Measurements from ENCODE around the gene MAP3K10. TPM values are rescaled to one million over a fixed set of nuclear protein-coding genes. Genes with fewer than 3 reads are reported as not detected.

MAP3K10 gene
- total and polyA plus RNA-seq, 3 experiments from 2014 or later, result 1.3 to 15.4 (median 13.9) TPM

GRCh38 chr19:40228863-40229262, 37.6 kb downstream of the MAP3K10 start:
- Histone ChIP-seq H3K36me3 (ENCODE audit: insufficient read depth, low read length) (no peaks in the 10 kb centered on the region), H3K4me3 (ENCODE audit: low read length) (no peak overlapping the region), H3K27ac (ENCODE audit: low read depth, low read length) (no peak overlapping the region), H3K27me3 (ENCODE audit: insufficient read depth, low read length, poor library complexity, severe bottlenecking) (peaks cover 18% of the 10 kb centered on the region), H3K9me3 (ENCODE audit: low read length) (no peaks in the 10 kb centered on the region), H3K4me1 (ENCODE audit: insufficient read depth, low read length) (peaks cover 16% of the 10 kb centered on the region)
- POLR2A ChIA-PET, result interaction anchor here (0.6 kb wide), 1 partner anchor 106 kb away, joined by 6 read pairs; no protein-coding TSS in a partner anchor
- H3K4me1 Mint-ChIP-seq, result peaks cover 9 to 17% (median 14%) of the 10 kb centered on the region in 3 donors
- DNase-seq, result no peak
- H3K27ac Mint-ChIP-seq, result peak overlapping the region in 1 of 8 donors; percentile 19
- no peak overlapping the region for H3K4me3 Mint-ChIP-seq
- peaks cover 2 to 6% (median 5%) of the 10 kb centered on the region in 3 donors for H3K36me3 Mint-ChIP-seq
- CTCF ChIA-PET, result no interaction called here
- peaks cover 0 to 8% (median 0%) of the 10 kb centered on the region in 5 donors for H3K9me3 Mint-ChIP-seq
- peaks cover 19 to 26% of the 10 kb centered on the region in 2 donors for H3K27me3 Mint-ChIP-seq

DNA sequence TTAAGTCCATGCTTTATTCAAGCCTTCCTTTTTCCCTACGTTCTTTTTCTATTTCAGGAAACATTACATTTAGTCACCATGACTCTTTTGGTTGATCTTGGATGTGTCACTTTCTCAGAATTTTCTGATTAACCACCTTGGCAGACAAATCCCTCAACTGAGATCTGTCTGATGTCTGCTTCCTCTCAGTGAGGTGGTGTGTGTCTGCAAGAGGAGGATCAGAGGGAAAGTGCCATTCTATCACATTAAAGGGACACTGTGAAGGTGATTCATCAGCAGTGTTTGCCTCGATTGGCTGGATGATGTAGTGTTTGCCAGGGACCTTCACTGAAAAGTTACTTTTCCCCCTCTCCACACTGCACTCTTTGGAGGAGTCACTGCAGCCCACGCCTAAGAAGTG, 38.3 kb downstream of the MAP3K10 start:
- Histone ChIP-seq H3K4me3 (ENCODE audit: low read length) (no peak overlapping the region), H3K36me3 (ENCODE audit: insufficient read depth, low read length) (no peaks in the 10 kb centered on the region), H3K27me3 (ENCODE audit: insufficient read depth, low read length, poor library complexity, severe bottlenecking) (peaks cover 12% of the 10 kb centered on the region), H3K27ac (ENCODE audit: low read depth, low read length) (no peak overlapping the region), H3K4me1 (ENCODE audit: insufficient read depth, low read length) (peaks cover 16% of the 10 kb centered on the region), H3K9me3 (ENCODE audit: low read length) (no peaks in the 10 kb centered on the region)
- no peak overlapping the region for H3K27ac Mint-ChIP-seq
- POLR2A ChIA-PET, result no interaction called here
- no peak for DNase-seq
- H3K4me3 Mint-ChIP-seq, result no peak overlapping the region
- peaks cover 5 to 13% (median 6%) of the 10 kb centered on the region in 3 donors for H3K36me3 Mint-ChIP-seq
- peaks cover 9 to 17% (median 14%) of the 10 kb centered on the region in 3 donors for H3K4me1 Mint-ChIP-seq
- H3K9me3 Mint-ChIP-seq, result peaks cover 0 to 8% (median 0%) of the 10 kb centered on the region in 5 donors
- CTCF ChIA-PET, result no interaction called here
- H3K27me3 Mint-ChIP-seq, result peaks cover 19 to 20% of the 10 kb centered on the region in 2 donors

DNA sequence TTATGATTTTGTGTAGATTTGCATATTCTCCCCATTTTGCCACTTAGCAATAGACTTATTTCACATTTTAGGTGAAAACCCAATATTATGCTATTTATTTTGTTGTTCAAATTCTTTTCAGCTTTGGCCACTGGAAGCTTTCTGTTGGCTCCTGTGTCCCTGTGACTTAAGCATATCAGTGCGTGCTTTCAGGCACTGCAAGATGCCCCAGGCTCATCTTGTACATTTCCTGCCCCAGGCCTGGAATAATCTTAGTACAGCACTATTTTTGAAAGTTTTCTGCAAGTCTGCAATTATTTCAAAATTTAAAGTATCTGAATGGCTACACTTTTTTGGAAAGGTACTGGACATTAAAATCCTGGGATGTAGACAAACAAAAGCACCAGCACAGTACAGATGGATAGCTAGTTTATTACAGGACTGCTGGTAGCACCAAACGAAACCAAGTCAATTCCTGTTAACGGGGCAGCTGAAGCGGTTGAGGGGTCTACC, 38.7 kb downstream of the MAP3K10 start:
- Mint-ChIP-seq H3K36me3 (peaks cover 5 to 18% (median 6%) of the 10 kb centered on the region in 3 donors), H3K9me3 (peaks cover 0 to 6% (median 0%) of the 10 kb centered on the region in 5 donors), H3K4me3 (no peak overlapping the region), H3K4me1 (peaks cover 9 to 17% (median 14%) of the 10 kb centered on the region in 3 donors), H3K27me3 (peaks cover 14 to 16% of the 10 kb centered on the region in 2 donors), H3K27ac (peak overlapping the region in 1 of 8 donors; percentile 28)
- no peak overlapping the region for H3K27ac ChIP-seq (ENCODE audit: low read depth, low read length)
- no peaks in the 10 kb centered on the region for H3K36me3 ChIP-seq (ENCODE audit: insufficient read depth, low read length)
- POLR2A ChIA-PET, result no interaction called here
- H3K4me1 ChIP-seq (ENCODE audit: insufficient read depth, low read length), result peaks cover 16% of the 10 kb centered on the region
- no peak for DNase-seq
- no peak overlapping the region for H3K4me3 ChIP-seq (ENCODE audit: low read length)
- CTCF ChIA-PET, result no interaction called here
- H3K9me3 ChIP-seq (ENCODE audit: low read length), result no peaks in the 10 kb centered on the region
- H3K27me3 ChIP-seq (ENCODE audit: insufficient read depth, low read length, poor library complexity, severe bottlenecking), result peaks cover 8% of the 10 kb centered on the region

DNA sequence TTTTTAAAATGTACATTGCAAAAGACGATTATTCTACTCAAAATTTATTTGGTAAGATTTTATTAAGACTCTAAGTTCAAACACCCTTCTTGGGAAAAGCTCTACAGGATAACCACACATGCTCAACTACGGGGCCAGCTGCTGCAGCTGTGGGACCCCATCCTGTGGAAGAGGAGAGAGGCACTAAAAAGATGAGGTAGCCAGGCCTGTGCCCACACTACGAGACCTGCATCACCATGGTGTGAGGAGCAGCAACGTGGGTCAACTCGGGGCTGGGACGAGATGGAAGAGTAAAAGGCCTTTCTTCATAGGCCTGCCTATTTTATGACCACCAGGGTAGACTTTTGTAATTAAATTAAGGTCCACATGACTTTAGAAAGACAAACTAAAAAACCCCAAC, 39.8 kb downstream of the MAP3K10 start:
- ChIA-PET POLR2A (no interaction called here), CTCF (interaction anchor here (1.3 kb wide), 1 partner anchor 91 kb away, joined by 3 read pairs; no protein-coding TSS in a partner anchor)
- H3K9me3 Mint-ChIP-seq, result no peaks in the 10 kb centered on the region
- peaks cover 4 to 5% of the 10 kb centered on the region in 2 donors for H3K27me3 Mint-ChIP-seq
- no peaks in the 10 kb centered on the region for H3K9me3 ChIP-seq (ENCODE audit: low read length)
- H3K27ac Mint-ChIP-seq, result no peak overlapping the region
- H3K4me1 Mint-ChIP-seq, result peaks cover 2 to 7% (median 6%) of the 10 kb centered on the region in 3 donors
- H3K4me3 Mint-ChIP-seq, result no peak overlapping the region
- DNase-seq, result no peak
- peaks cover 0 to 28% (median 6%) of the 10 kb centered on the region in 3 donors for H3K36me3 Mint-ChIP-seq
- H3K27me3 ChIP-seq (ENCODE audit: insufficient read depth, low read length, poor library complexity, severe bottlenecking), result no peaks in the 10 kb centered on the region
- H3K27ac ChIP-seq (ENCODE audit: low read depth, low read length), result no peak overlapping the region
- no peaks in the 10 kb centered on the region for H3K36me3 ChIP-seq (ENCODE audit: insufficient read depth, low read length)
- H3K4me3 ChIP-seq (ENCODE audit: low read length), result no peak overlapping the region
- H3K4me1 ChIP-seq (ENCODE audit: insufficient read depth, low read length), result peaks cover 8% of the 10 kb centered on the region

- H3K9me3 Mint-ChIP-seq, result no peaks in the 10 kb centered on the region
- DNase-seq, result no peak
- H3K36me3 Mint-ChIP-seq, result peaks cover 3 to 35% (median 6%) of the 10 kb centered on the region in 3 donors
- ChIA-PET POLR2A (no interaction called here), CTCF (interaction anchor here (1.3 kb wide), 1 partner anchor 92 kb away, joined by 3 read pairs; no protein-coding TSS in a partner anchor)
- Histone ChIP-seq H3K4me1 (ENCODE audit: insufficient read depth, low read length) (peaks cover 1% of the 10 kb centered on the region), H3K9me3 (ENCODE audit: low read length) (no peaks in the 10 kb centered on the region), H3K4me3 (ENCODE audit: low read length) (no peak overlapping the region), H3K36me3 (ENCODE audit: insufficient read depth, low read length) (no peaks in the 10 kb centered on the region), H3K27ac (ENCODE audit: low read depth, low read length) (peak overlapping the region; percentile 24), H3K27me3 (ENCODE audit: insufficient read depth, low read length, poor library complexity, severe bottlenecking) (no peaks in the 10 kb centered on the region)
- H3K4me3 Mint-ChIP-seq, result no peak overlapping the region
- peaks cover 1 to 6% (median 2%) of the 10 kb centered on the region in 3 donors for H3K4me1 Mint-ChIP-seq
- H3K27ac Mint-ChIP-seq, result peak overlapping the region in 1 of 8 donors; percentile 65
- H3K27me3 Mint-ChIP-seq, result peaks cover under 1 to 1% of the 10 kb centered on the region in 2 donors
Measured at GRCh38 chr19:40231544-40232424, 40.6 kb downstream of the MAP3K10 start.

GRCh38 chr19:40232479-40232878, 41.3 kb downstream of the MAP3K10 start:
- peak overlapping the region; percentile 24 for H3K27ac ChIP-seq (ENCODE audit: low read depth, low read length)
- no peaks in the 10 kb centered on the region for H3K4me1 ChIP-seq (ENCODE audit: insufficient read depth, low read length)
- Mint-ChIP-seq H3K27me3 (no peaks in the 10 kb centered on the region), H3K9me3 (no peaks in the 10 kb centered on the region), H3K36me3 (peaks cover 6 to 41% (median 9%) of the 10 kb centered on the region in 3 donors), H3K4me3 (no peak overlapping the region), H3K4me1 (peaks cover 0 to 6% (median 3%) of the 10 kb centered on the region in 3 donors), H3K27ac (no peak overlapping the region)
- CTCF ChIA-PET, result interaction anchor here (1.3 kb wide), 1 partner anchor 92 kb away, joined by 3 read pairs; no protein-coding TSS in a partner anchor
- POLR2A ChIA-PET, result no interaction called here
- no peak for DNase-seq
- H3K4me3 ChIP-seq (ENCODE audit: low read length), result no peak overlapping the region
- H3K27me3 ChIP-seq (ENCODE audit: insufficient read depth, low read length, poor library complexity, severe bottlenecking), result no peaks in the 10 kb centered on the region
- H3K9me3 ChIP-seq (ENCODE audit: low read length), result no peaks in the 10 kb centered on the region
- no peaks in the 10 kb centered on the region for H3K36me3 ChIP-seq (ENCODE audit: insufficient read depth, low read length)

GRCh38 chr19:40232949-40233810, 42.0 kb downstream of the MAP3K10 start:
- Mint-ChIP-seq H3K27me3 (no peaks in the 10 kb centered on the region), H3K27ac (no peak overlapping the region), H3K4me1 (peaks cover 0 to 6% (median 3%) of the 10 kb centered on the region in 3 donors), H3K36me3 (peaks cover 6 to 46% (median 9%) of the 10 kb centered on the region in 3 donors), H3K9me3 (no peaks in the 10 kb centered on the region), H3K4me3 (no peak overlapping the region)
- no peaks in the 10 kb centered on the region for H3K9me3 ChIP-seq (ENCODE audit: low read length)
- ChIA-PET POLR2A (no interaction called here), CTCF (no interaction called here)
- no peaks in the 10 kb centered on the region for H3K4me1 ChIP-seq (ENCODE audit: insufficient read depth, low read length)
- H3K27ac ChIP-seq (ENCODE audit: low read depth, low read length), result no peak overlapping the region
- no peak for DNase-seq
- H3K4me3 ChIP-seq (ENCODE audit: low read length), result no peak overlapping the region
- H3K27me3 ChIP-seq (ENCODE audit: insufficient read depth, low read length, poor library complexity, severe bottlenecking), result no peaks in the 10 kb centered on the region
- H3K36me3 ChIP-seq (ENCODE audit: insufficient read depth, low read length), result peaks cover 4% of the 10 kb centered on the region
